Measurements from ENCODE around the gene CHN2. TPM values are rescaled to one million over a fixed set of nuclear protein-coding genes. Genes with fewer than 3 reads are reported as not detected.

CHN2 gene
- polyA plus RNA-seq, 1 donor = 19.0 TPM

DNA sequence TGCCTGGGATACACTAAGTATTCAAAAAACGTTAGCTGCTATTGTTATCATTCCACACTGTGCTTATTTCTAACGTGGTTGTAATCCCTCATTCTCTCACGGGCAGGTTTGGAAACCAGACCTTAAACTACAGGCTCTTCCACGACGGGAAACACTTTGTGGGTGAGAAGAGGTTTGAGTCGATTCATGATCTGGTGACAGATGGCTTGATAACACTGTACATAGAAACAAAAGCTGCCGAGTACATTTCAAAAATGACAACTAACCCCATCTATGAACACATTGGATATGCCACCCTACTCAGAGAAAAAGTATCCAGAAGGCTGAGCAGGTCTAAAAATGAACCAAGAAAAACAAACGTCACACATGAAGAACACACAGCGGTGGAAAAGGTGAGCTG is 205.9 kb downstream of the CHN2 start:
- no peak for DNase-seq

DNA sequence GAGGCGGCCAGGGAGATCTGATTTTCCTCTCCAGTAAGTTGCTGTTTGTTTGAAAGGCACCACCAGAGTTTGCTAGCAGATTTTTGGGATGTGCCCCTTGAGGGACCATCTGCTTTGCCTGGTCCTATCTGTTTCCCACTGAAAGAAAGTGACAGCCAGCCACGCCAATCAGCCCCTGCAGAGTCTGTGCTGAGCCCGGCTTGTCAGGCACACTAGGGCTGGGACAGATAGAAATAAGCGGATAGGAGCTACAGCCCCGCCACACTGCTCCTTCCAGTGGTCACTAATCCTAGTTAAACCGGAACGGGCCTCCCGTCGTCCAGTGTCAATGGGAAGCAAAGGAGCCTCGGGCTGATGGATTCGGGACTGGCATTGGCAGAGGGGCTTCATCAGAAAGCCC is 207.2 kb downstream of the CHN2 start:
- DNase-seq = no peak

GRCh38 chr7:29405891-29406290 is 211.3 kb downstream of the CHN2 start:
- no peak for DNase-seq

DNA sequence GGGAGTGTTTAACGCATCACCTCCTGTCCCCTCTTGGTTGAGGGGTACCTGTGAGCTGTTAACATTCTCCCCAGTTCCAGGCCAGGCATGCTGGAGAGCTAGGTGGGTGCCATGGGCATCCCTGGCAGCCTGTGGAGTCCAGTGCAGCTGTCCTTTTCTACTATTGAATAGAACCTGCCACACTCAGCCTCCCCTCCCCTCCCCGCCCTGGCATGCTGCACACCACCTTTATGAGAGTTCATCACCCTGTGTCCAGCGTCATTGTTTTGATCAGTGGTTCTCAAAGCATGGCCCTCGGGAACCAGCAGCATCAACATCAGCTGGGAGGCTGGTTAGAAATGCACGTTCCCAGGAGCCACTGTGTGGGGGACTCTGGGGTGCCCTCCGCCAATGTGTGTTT is 211.8 kb downstream of the CHN2 start:
- DNase-seq = no peak

DNA sequence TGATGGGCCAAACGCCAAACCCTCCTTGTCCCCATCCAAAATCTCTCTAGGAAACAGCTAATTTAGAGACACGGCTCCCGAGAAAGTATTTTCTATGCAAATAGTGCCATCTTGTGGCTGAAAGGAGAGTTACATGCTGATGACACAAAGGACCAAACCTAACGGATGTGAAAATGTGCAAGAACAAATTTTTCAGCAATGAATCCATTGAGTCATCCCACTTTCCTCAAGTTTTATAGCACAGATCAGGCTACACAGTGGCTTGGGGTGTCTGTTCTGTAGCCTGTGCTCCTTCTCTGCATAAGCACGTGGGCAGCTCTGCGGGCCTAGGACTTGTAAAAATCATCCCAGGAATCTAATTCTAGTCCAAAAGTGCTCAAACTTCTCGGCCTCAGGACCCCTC is 214.3 kb downstream of the CHN2 start:
- peak; percentile 85 for DNase-seq

- no peak for DNase-seq
Observed at GRCh38 chr7:29410996-29411395, 216.4 kb downstream of the CHN2 start.

GRCh38 chr7:29412912-29413311 is 218.3 kb downstream of the CHN2 start:
- no peak for DNase-seq

GRCh38 chr7:29413626-29414136 is 219.1 kb downstream of the CHN2 start:
- DNase-seq = no peak

GRCh38 chr7:29414216-29414615 is 219.6 kb downstream of the CHN2 start:
- no peak for DNase-seq

DNA sequence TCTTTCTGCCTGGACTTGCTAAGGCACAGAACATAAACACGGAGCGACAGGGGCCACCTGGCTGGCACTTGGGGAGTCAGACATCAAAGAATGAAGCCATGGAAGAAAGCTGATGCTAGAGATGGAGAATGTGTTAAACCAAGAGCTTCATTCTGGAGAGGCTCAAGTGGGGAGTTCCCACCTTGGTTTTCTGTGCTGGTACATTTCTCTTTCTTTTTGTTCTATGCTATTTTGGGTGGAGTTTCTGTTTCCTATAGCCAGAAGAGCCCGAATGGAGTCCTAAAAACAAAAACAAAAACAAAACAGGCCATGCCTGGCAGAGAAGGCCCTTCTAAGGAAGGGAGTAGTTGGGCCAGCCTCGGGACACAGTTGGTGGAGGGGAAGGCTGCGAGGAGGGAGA is 220.6 kb downstream of the CHN2 start:
- no peak for DNase-seq

GRCh38 chr7:29416276-29416937 is 221.8 kb downstream of the CHN2 start:
- no peak for DNase-seq

- DNase-seq = no peak
Observed at GRCh38 chr7:29416938-29417305, 222.3 kb downstream of the CHN2 start.

GRCh38 chr7:29418056-29418455 is 223.5 kb downstream of the CHN2 start:
- no peak for DNase-seq

DNA sequence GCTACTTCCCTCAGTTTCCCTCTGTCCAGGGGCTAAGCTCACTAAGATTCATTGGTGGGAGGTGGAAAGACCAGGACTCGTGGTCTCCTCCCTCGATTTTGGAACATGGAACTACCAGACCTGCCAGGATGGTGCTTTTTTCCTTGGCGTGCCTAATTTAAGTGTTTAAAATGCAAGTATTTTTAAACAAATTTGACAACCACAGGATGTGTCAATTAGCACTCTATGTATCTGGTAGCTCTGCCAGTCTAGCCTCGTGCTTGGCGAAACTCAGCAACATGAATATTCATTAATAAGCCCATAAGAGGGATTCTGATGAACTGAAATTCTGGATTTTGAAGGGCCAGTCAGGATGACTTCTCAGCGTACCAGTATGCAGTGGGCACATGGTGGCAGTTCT is 224.1 kb downstream of the CHN2 start:
- DNase-seq = no peak

- DNase-seq = no peak
Observed at GRCh38 chr7:29420011-29420410, 225.4 kb downstream of the CHN2 start.

GRCh38 chr7:29421010-29421956 is 226.7 kb downstream of the CHN2 start:
- no peak for DNase-seq

- DNase-seq = no peak
Observed at GRCh38 chr7:29422829-29423228, 228.3 kb downstream of the CHN2 start.

DNA sequence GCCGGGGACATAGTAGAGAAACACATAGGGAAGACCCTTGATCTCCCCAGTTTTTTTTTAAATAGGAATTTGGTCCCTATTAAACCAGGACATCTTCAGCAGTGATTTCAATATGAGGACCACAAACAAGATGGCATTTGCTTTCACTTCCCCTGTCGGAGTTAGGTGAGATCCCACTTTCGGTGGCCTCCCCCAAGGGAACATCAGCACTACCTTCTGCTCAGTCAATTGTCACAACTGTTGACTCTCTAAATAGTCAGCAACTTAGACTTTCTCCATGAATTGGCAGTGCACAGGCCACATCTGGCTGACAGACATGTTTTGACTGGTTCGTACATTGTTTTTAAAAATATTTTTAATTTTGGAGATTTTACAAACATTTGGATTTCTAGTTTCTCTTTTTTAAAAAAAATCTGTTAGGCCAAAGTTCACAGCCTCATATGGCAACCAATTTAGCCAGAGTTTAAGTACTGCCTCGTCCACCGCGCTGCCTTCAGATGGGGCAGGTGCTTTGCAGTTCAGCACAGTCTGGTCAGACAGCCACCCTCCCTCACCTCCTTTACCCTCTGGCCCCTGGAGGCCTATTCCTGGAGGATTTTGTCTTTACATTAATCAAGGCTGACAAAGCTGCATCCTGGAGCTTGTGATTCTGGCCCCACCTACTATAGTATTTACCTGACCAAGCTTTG is 229.9 kb downstream of the CHN2 start:
- no peak for DNase-seq

DNA sequence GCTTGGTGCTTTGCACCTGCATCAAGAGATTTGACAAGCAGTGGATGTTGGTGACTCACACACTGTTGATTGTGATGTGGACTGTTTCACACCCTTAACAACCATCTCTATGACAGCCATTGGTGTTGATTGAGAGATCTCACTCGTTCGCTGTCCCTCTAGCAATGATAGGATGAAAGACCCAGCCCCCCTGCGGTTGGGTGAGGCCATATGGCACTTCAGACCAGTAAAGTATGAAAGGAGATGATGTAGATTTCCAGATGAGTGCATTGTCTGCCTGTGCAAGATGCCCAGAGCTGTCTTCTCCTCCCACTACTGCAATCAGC is 230.4 kb downstream of the CHN2 start:
- no peak for DNase-seq

DNA sequence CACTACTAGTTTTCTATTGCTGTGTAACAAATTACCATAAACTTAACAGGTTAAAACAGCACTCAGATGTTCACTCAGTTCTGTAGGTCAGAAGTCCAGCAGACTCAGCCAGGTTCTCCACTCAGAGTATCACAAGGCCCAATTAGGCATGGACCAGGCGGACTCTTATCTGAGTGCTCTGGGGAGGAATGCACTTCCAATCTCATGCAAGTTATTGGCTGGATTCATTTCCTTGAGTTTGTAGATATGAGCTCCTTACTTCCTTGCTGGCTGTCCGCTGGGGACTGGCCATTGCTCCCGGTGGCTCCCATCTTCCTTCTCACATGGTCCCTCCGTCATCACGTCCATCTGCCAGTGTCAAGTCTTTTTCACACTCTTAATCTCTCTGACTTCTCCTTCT is 232.0 kb downstream of the CHN2 start:
- DNase-seq = no peak

GRCh38 chr7:29429401-29429800 is 234.8 kb downstream of the CHN2 start:
- no peak for DNase-seq

GRCh38 chr7:29430279-29430949 is 235.8 kb downstream of the CHN2 start:
- DNase-seq = no peak
